Measurements from ENCODE around the gene DDX24.

The DDX24 gene

GRCh38 chr14:94115058-94115591 lies 34.1 kb upstream of the DDX24 start:
- no peak for DNase-seq (ENCODE audit: low read depth in 2 of 2)

DNA sequence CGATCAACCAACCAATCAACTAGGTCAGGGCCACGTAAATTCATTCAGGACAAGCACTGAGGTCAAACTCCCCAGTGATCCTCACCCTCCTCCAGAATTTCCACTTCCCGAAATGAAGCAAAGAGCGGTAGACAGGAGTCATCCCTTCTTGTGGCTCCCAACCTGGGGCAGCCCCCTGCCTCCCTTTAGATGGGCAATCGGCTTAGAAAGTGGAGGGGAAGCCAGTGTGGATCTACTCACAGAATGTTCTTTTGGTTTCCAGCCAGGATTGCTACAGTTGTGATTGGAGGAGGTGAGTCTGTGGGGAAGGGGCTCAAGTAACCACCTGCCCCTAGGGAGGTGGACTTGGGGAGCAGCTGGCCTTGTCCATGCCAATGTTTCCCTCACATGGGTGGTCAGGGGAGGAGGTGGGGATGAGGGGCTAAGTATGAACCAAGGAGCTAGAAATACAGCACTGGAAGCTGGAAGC lies 33.6 kb upstream of the DDX24 start:
- DNase-seq (ENCODE audit: low read depth in 2 of 2): no peak

DNA sequence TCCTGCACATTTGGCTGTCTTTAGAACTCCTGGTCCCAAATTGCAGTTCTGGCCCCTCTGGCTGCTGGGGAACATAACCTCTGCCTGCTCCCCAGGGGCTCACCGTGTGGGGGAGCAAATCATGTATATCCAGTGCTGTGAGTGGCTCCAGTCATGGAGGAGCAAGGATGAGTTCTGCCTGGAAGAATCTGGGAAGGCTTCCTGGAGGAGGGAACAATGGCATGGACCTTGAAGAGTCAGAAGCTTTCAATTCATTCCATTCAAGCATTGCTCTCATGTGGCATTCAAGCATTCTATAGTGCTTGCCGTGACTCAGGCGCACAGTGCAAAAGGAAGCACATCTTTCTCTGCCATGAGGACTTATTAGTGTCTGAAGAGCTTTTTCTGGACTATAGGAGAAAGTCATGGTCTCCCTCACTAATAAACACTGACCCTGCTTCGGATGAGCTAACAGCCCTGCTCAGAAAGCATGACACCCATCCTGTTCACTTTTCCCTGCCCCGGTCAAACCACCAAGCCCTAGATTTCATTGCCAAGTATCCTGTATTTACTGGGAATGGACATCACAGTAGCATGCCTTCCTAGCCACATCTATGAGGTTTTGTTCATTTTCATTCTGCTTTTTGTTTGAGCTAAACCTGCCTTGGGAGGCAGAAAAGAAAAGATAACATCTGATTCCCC lies 33.0 kb upstream of the DDX24 start:
- DNase-seq (ENCODE audit: low read depth in 2 of 2): no peak

DNA sequence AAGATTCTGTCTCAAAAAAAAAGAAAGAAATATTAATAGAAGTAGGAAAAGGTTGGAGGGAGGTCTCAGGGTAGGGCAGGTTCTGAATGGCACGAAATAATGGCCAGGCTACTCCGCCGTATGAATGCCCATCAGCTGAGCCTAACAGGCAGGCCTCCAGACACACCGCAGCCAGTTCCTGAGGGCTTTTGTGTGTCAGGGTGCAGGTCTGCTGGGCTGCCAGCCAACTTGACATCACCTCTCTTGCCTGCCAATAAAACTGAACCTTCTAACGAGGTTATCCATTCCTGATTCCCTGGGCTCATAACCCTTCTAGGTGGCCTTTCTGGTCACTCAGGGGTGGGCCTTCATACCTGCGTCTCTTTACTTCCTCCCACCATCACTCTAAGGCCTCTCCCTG lies 32.5 kb upstream of the DDX24 start:
- DNase-seq (ENCODE audit: low read depth in 2 of 2): no peak

GRCh38 chr14:94113073-94113472 lies 32.1 kb upstream of the DDX24 start:
- no peak for DNase-seq (ENCODE audit: low read depth in 2 of 2)

GRCh38 chr14:94112513-94113063 lies 31.6 kb upstream of the DDX24 start:
- no peak for DNase-seq (ENCODE audit: low read depth in 2 of 2)

GRCh38 chr14:94111276-94112095 lies 30.5 kb upstream of the DDX24 start:
- DNase-seq (ENCODE audit: low read depth in 2 of 2): no peak

DNA sequence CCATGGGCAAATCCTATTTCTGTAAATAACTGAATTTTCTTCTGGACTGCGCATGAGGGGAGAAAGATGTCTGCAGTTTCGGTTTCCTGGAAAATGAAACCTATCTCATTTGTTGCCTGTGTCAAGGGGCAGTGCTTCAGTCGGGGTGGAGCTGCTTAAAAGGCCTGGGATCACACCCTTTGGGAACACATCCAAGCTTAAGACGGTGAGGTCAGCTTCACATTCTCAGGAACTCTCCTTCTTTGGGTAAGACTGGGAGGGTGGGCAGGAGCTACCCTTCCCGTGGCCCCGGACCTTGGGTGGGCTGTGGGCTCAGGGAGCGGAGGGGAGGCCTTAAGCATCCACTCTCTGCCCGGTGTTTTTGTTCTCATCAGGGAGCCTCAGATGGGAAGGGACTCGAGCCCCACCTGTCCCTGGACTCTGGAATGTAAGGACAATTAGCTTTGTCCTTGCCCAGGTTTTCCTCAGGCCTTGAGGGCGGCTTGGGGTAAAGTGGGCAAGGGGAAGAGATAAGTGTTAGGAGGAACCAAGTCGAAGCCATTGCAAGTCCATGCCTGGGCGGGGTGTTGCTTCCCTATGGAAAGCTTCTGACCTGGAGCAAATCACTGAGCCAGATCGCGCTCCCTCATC lies 29.7 kb upstream of the DDX24 start, which contains the start of gene IFI27:
IFI27 (plus strand) TSS at position 185 of the 630 bp plus-strand sequence.
- no peak for DNase-seq (ENCODE audit: low read depth in 2 of 2)

GRCh38 chr14:94109915-94110250 lies 28.9 kb upstream of the DDX24 start:
- no peak for DNase-seq (ENCODE audit: low read depth in 2 of 2)

- no peak for DNase-seq (ENCODE audit: low read depth in 2 of 2)
These were observed 23.7 kb upstream of the DDX24 start for GRCh38 chr14:94104731-94105130.

GRCh38 chr14:94103554-94104150 lies 22.6 kb upstream of the DDX24 start:
- no peak for DNase-seq (ENCODE audit: low read depth in 2 of 2)

- DNase-seq (ENCODE audit: low read depth in 2 of 2): no peak
These were observed 21.9 kb upstream of the DDX24 start for GRCh38 chr14:94102768-94103482.

GRCh38 chr14:94101748-94102147 lies 20.7 kb upstream of the DDX24 start:
- no peak for DNase-seq (ENCODE audit: low read depth in 2 of 2)

GRCh38 chr14:94100847-94101246 lies 19.8 kb upstream of the DDX24 start:
- DNase-seq (ENCODE audit: low read depth in 2 of 2): peak; percentile 54 to 60

DNA sequence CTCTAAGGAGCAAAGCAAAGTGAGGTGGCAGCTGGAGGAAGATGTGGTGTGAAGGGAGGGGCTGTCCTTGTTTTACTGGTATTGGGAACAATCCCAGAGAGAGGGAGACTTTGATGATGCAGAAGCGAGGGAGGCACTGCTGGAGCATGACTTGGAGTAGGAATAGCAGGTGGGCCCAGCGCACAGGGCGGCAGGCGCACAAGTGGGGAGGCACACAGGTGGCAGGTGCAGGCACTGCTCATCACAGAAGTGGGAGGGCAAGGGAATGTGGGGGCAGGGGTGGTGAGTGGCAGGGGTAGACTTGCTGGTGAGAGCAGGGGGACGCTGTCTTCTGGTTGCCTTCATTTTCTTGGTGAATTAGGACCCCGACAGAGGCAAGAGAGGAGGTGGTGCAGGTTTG lies 18.0 kb upstream of the DDX24 start:
- DNase-seq (ENCODE audit: low read depth in 2 of 2): no peak

DNA sequence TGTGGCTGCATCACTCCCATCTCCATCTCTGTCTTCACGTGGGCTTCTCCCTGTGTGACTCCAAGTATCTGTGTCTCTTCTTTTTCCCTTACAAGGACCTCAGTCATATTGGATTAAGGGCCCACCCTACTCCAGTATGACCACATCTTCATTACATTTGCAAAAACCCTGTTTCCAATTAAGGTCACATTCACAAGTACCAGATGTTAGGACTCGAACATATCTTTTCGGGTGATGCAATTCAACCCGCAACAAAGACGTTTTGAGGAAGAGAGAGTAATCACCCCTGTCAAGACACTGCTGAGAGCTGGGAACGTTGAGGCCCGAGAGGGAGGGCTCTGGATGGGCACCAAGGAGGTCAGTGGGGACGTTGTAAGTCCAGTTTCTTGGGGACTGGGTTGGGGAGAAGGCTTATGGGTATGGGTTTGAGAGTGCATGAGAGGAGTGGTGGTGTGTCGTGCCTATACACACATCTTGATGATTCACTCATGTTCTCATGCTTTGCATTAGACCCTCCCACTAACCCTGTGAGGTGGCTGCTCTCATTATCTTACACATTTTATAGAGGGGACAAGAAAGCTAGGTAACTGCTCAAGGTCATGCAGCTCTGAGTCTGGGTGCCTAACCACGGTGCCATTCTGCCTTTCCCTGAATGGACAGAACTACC lies 17.5 kb upstream of the DDX24 start:
- DNase-seq (ENCODE audit: low read depth in 2 of 2): peak; percentile 91 to 93

DNA sequence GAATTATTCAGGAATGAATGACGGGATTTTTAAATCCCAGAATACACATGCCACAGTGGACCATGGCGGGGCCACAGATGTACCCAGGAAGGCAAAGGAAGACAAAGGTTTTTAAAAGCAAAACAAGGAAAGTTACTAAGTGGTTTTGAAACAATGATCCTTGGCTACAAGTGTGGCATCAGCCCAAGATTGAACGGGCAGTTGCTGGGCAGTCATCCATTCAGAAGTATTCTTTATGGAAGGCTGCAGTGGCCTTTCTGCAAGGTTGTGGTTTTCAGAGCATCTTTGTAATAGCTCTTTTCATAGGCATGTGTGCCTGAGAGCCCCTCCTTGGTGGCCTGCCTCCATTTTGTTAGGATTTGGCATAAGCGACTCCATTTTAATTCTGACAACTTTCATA lies 16.1 kb upstream of the DDX24 start:
- DNase-seq (ENCODE audit: low read depth in 2 of 2): no peak

DNA sequence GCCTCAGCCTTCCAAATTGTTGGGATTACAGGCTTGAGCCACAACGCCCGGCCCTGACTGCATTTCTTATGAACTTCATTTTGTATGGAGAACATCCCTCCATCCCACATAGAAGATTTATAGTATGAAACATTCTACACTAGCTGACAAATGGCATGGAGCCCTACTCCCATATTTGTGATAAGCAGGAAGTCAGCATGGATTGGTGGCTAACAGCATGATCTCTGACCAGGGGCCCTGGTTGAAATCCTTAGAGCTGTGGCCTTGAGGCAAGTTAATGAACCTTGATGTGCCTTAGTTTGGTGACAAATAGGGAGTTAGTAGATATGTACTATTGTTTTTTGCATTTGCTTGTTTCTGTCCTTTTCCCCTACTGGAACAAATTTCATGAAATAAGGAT lies 12.4 kb upstream of the DDX24 start:
- DNase-seq (ENCODE audit: low read depth in 2 of 2): no peak

DNA sequence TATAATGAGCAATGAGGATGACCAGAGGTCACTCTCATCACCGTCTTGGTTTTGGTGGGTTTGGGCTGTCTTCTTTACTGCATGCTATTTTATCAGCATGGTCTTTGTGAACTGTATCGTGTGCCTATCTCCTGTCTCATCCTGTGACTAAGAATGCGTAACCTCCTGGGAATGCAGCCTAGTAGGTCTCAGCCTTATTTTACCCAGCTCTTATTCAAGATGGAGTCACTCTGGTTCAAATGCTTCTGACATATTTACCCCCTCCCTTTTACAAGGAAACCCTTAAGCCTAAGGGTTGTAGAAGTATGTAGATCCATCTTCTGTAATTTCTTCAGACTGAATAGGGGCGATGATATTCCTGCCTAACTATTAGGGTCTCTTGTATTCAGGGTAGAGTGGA lies 8.5 kb upstream of the DDX24 start:
- no peak for DNase-seq (ENCODE audit: low read depth in 2 of 2)

- no peak for DNase-seq (ENCODE audit: low read depth in 2 of 2)
These were observed 7.5 kb upstream of the DDX24 start for GRCh38 chr14:94088516-94088915.

GRCh38 chr14:94087891-94088290 lies 6.9 kb upstream of the DDX24 start:
- no peak for DNase-seq (ENCODE audit: low read depth in 2 of 2)
